ENCODE measurements around the gene ATXN1L. TPM values are rescaled to one million over a fixed set of nuclear protein-coding genes. Genes with fewer than 3 reads are reported as not detected.
"Not testable (repeated sequence)": the region's sequence is repeated elsewhere in the genome, so short reads cannot be mapped to it uniquely, and the experiment has no call there.

ATXN1L gene
- total and polyA plus RNA-seq, 2 experiments from 2014 or later: 6.8 to 10.2 TPM

- Histone ChIP-seq H4K20me1 (ENCODE audit: insufficient read depth) (no peaks in the 10 kb centered on the region), H3K4me1 (ENCODE audit: insufficient read depth) (no peaks in the 10 kb centered on the region), H3K36me3 (ENCODE audit: low read depth) (peaks cover 3% of the 10 kb centered on the region; the same call in 1 of the 2 replicates), H3F3A (ENCODE audit: insufficient read depth) (no peaks in the 10 kb centered on the region), H3K9me2 (ENCODE audit: insufficient read depth) (no peaks in the 10 kb centered on the region), H3K4me2 (ENCODE audit: unreplicated experiment) (no peak overlapping the region), H3K79me2 (ENCODE audit: insufficient read depth) (no peaks in the 10 kb centered on the region), H3K4me3 (no peak overlapping the region), H3K9me3 (ENCODE audit: low read depth) (no peaks in the 10 kb centered on the region), H3K27ac (no peak overlapping the region), H3K27me3 (replicated peaks; ENCODE audit: insufficient read depth) (no peaks in the 10 kb centered on the region), H3K9ac (no peak overlapping the region), H2AFZ (no peak overlapping the region)
- in situ Hi-C loops (cut with MboI): no loop called here
- WGBS, 2 experiments (ENCODE audit: low coverage in 1 of 2, low lambda C conversion rate in 2 of 2, missing lambda C conversion rate in 2 of 2): 82 to 85% methylated on average over 5 of the region's 5 CpGs
- DNase-seq: no peak
- TF ChIP-seq EZH2 (IDR thresholded peaks at IDR 0.05; ENCODE audit: insufficient read depth, poor library complexity, severe bottlenecking): no peak
- no peak for TF ChIP-seq EZH2phosphoT487 (IDR thresholded peaks at IDR 0.05; ENCODE audit: insufficient read depth, low read depth)
These were observed 19.2 kb upstream of the ATXN1L start for GRCh38 chr16:71826533-71827017.

GRCh38 chr16:71830359-71830758 is 15.4 kb upstream of the ATXN1L start:
- Histone ChIP-seq H2AFZ (no peak overlapping the region), H3K36me3 (ENCODE audit: low read depth) (no peaks in the 10 kb centered on the region; the same call in 1 of the 2 replicates), H3K4me3 (no peak overlapping the region), H3K9ac (no peak overlapping the region), H3K9me2 (ENCODE audit: insufficient read depth) (no peaks in the 10 kb centered on the region), H3K4me1 (ENCODE audit: insufficient read depth) (no peaks in the 10 kb centered on the region), H3K79me2 (ENCODE audit: insufficient read depth) (no peaks in the 10 kb centered on the region), H4K20me1 (ENCODE audit: insufficient read depth) (no peaks in the 10 kb centered on the region), H3K27me3 (replicated peaks; ENCODE audit: insufficient read depth) (no peaks in the 10 kb centered on the region), H3K9me3 (ENCODE audit: low read depth) (no peaks in the 10 kb centered on the region), H3F3A (ENCODE audit: insufficient read depth) (no peaks in the 10 kb centered on the region), H3K27ac (no peak overlapping the region), H3K4me2 (ENCODE audit: unreplicated experiment) (no peak overlapping the region)
- WGBS, 2 experiments (ENCODE audit: low coverage in 1 of 2, low lambda C conversion rate in 2 of 2, missing lambda C conversion rate in 2 of 2): 98 to 100% methylated on average over 2 of the region's 2 CpGs
- TF ChIP-seq EZH2phosphoT487 (IDR thresholded peaks at IDR 0.05; ENCODE audit: insufficient read depth, low read depth): no peak
- no peak for TF ChIP-seq EZH2 (IDR thresholded peaks at IDR 0.05; ENCODE audit: insufficient read depth, poor library complexity, severe bottlenecking)
- no peak for DNase-seq
- in situ Hi-C loops (cut with MboI): no loop called here

- in situ Hi-C loops (cut with MboI); H3K79me2 ChIP-seq (ENCODE audit: insufficient read depth): not testable (repeated sequence)
- WGBS, 2 experiments (ENCODE audit: low coverage in 1 of 2, low lambda C conversion rate in 2 of 2, missing lambda C conversion rate in 2 of 2): 94 to 99% methylated on average over 3 of the region's 3 CpGs
These were observed 14.1 kb upstream of the ATXN1L start for GRCh38 chr16:71831698-71832097.

GRCh38 chr16:71832112-71832511 is 13.7 kb upstream of the ATXN1L start:
- H3K9me2 ChIP-seq (ENCODE audit: insufficient read depth); H3K79me2 ChIP-seq (ENCODE audit: insufficient read depth); H4K20me1 ChIP-seq (ENCODE audit: insufficient read depth); H3K4me3 ChIP-seq; H3K27me3 ChIP-seq (replicated peaks; ENCODE audit: insufficient read depth); H2AFZ ChIP-seq; H3K9me3 ChIP-seq (ENCODE audit: low read depth); H3K4me1 ChIP-seq (ENCODE audit: insufficient read depth); H3F3A ChIP-seq (ENCODE audit: insufficient read depth); H3K4me2 ChIP-seq (ENCODE audit: unreplicated experiment); DNase-seq; H3K36me3 ChIP-seq (ENCODE audit: low read depth); H3K27ac ChIP-seq; H3K9ac ChIP-seq; in situ Hi-C loops (cut with MboI): not testable (repeated sequence)
- WGBS, 2 experiments (ENCODE audit: low coverage in 1 of 2, low lambda C conversion rate in 2 of 2, missing lambda C conversion rate in 2 of 2): 69 to 75% methylated on average over 2 of the region's 2 CpGs

More at GRCh38 chr16:71831698-71832097, 14.1 kb upstream of the ATXN1L start:
- DNase-seq; H3K9me2 ChIP-seq (ENCODE audit: insufficient read depth); H3K27me3 ChIP-seq (replicated peaks; ENCODE audit: insufficient read depth); H3K9ac ChIP-seq; H3F3A ChIP-seq (ENCODE audit: insufficient read depth); H4K20me1 ChIP-seq (ENCODE audit: insufficient read depth); H3K4me1 ChIP-seq (ENCODE audit: insufficient read depth); H3K9me3 ChIP-seq (ENCODE audit: low read depth); H3K27ac ChIP-seq; H3K4me3 ChIP-seq; H3K4me2 ChIP-seq (ENCODE audit: unreplicated experiment); H2AFZ ChIP-seq; H3K36me3 ChIP-seq (ENCODE audit: low read depth): not testable (repeated sequence)

- Histone ChIP-seq H3K27ac (no peak overlapping the region), H3K79me2 (ENCODE audit: insufficient read depth) (no peaks in the 10 kb centered on the region), H3K9me3 (ENCODE audit: low read depth) (no peaks in the 10 kb centered on the region), H3K4me3 (no peak overlapping the region), H3F3A (ENCODE audit: insufficient read depth) (no peaks in the 10 kb centered on the region), H2AFZ (no peak overlapping the region), H3K27me3 (replicated peaks; ENCODE audit: insufficient read depth) (no peaks in the 10 kb centered on the region), H3K4me2 (ENCODE audit: unreplicated experiment) (no peak overlapping the region), H3K9ac (no peak overlapping the region), H3K9me2 (ENCODE audit: insufficient read depth) (no peaks in the 10 kb centered on the region), H4K20me1 (ENCODE audit: insufficient read depth) (no peaks in the 10 kb centered on the region), H3K4me1 (ENCODE audit: insufficient read depth) (no peaks in the 10 kb centered on the region), H3K36me3 (ENCODE audit: low read depth) (no peaks in the 10 kb centered on the region)
- DNase-seq: no peak
- TF ChIP-seq EZH2 (IDR thresholded peaks at IDR 0.05; ENCODE audit: insufficient read depth, poor library complexity, severe bottlenecking) (no peak), EZH2phosphoT487 (IDR thresholded peaks at IDR 0.05; ENCODE audit: insufficient read depth, low read depth) (no peak)
- WGBS, 2 experiments (ENCODE audit: low coverage in 1 of 2, low lambda C conversion rate in 2 of 2, missing lambda C conversion rate in 2 of 2): 81 to 82% methylated on average over 3 of the region's 3 CpGs
- in situ Hi-C loops (cut with MboI): no loop called here
These were observed 11.5 kb upstream of the ATXN1L start for GRCh38 chr16:71834291-71834690.
